ENCODE results near the gene ITGAE. TPM values are rescaled to one million over a fixed set of nuclear protein-coding genes. Genes with fewer than 3 reads are reported as not detected.
"Not testable (repeated sequence)": the region's sequence is repeated elsewhere in the genome, so short reads cannot be mapped to it uniquely, and the experiment has no call there.

The ITGAE gene
- total RNA-seq, 4 donors from 2014 or later, result 8.3 to 13.9 (median 9.6) TPM

- intact Hi-C loops (cut with DNase I; ENCODE audit: low total_unique reads), result no loop called here
- TF ChIP-seq POLR2A (IDR thresholded peaks at IDR 0.05) (no peak), CTCF (IDR thresholded peaks at IDR 0.05) (no peak)
- H3K4me3 ChIP-seq (ENCODE audit: low read depth, poor library complexity, severe bottlenecking), result no peak overlapping the region
- WGBS, 2 donors, result 93 to 97% methylated on average over 6 of the region's 6 CpGs
- DNase-seq (ENCODE audit: low spot score in 2 of 2), result no peak
These were observed 71.1 kb downstream of the ITGAE start for GRCh38 chr17:3729881-3730280.

GRCh38 chr17:3728099-3728498 lies 72.9 kb downstream of the ITGAE start:
- WGBS, 2 donors, result 93 to 96% methylated on average over 3 of the region's 3 CpGs
- H3K4me3 ChIP-seq (ENCODE audit: low read depth, poor library complexity, severe bottlenecking); intact Hi-C loops (cut with DNase I; ENCODE audit: low total_unique reads); DNase-seq (ENCODE audit: low spot score in 2 of 2): not testable (repeated sequence)

GRCh38 chr17:3727041-3727440 lies 73.9 kb downstream of the ITGAE start:
- no peak overlapping the region for H3K4me3 ChIP-seq (ENCODE audit: low read depth, poor library complexity, severe bottlenecking)
- DNase-seq (ENCODE audit: low spot score in 2 of 2), result no peak
- TF ChIP-seq POLR2A (IDR thresholded peaks at IDR 0.05) (no peak), CTCF (IDR thresholded peaks at IDR 0.05) (no peak)
- 56 to 92% methylated on average over 2 of the region's 2 CpGs for WGBS, 2 donors
- intact Hi-C loops (cut with DNase I; ENCODE audit: low total_unique reads), result no loop called here

- TF ChIP-seq CTCF (IDR thresholded peaks at IDR 0.05), result no peak
- WGBS, 2 donors, result 20 to 26% methylated on average over 22 to 27 of the region's 27 CpGs
- DNase-seq (ENCODE audit: low spot score in 2 of 2), result peak in 1 of 2 donors; percentile 20
- H3K4me3 ChIP-seq (ENCODE audit: low read depth, poor library complexity, severe bottlenecking), result peak overlapping the region; percentile 48
- intact Hi-C loops (cut with DNase I; ENCODE audit: low total_unique reads), result no loop called here
These were observed 76.5 kb downstream of the ITGAE start for GRCh38 chr17:3724378-3725077.

- no peak for TF ChIP-seq CTCF (IDR thresholded peaks at IDR 0.05)
- no peak for TF ChIP-seq POLR2A (IDR thresholded peaks at IDR 0.05)
- 0% methylated on average over 40 to 70 of the region's 98 CpGs for WGBS, 2 donors
- peak; percentile 81 to 96 for DNase-seq (ENCODE audit: low spot score in 2 of 2)
- intact Hi-C loops (cut with DNase I; ENCODE audit: low total_unique reads), result no loop called here
- peak within 1 kb of the TSS; percentile 48 for H3K4me3 ChIP-seq (ENCODE audit: low read depth, poor library complexity, severe bottlenecking)
These were observed 77.2 kb downstream of the ITGAE start, which contains the start of gene HASPIN for GRCh38 chr17:3723556-3724377. Gene HASPIN (plus strand): TSS chr17:3723903. CDS start chr17:3723936, 33 bp downstream.

- intact Hi-C loops (cut with DNase I; ENCODE audit: low total_unique reads), result no loop called here
- TF ChIP-seq POLR2A (IDR thresholded peaks at IDR 0.05), result no peak
- no peak for TF ChIP-seq CTCF (IDR thresholded peaks at IDR 0.05)
- no peak for DNase-seq (ENCODE audit: low spot score in 2 of 2)
- H3K4me3 ChIP-seq (ENCODE audit: low read depth, poor library complexity, severe bottlenecking), result peak overlapping the region; percentile 48
- 1 to 2% methylated on average over 13 of the region's 13 CpGs for WGBS, 2 donors
These were observed 77.8 kb downstream of the ITGAE start for GRCh38 chr17:3723188-3723555.

Measured in lower leg skin (tissue), 4 donors.